ENCODE results near the gene FAM53B.

DNA sequence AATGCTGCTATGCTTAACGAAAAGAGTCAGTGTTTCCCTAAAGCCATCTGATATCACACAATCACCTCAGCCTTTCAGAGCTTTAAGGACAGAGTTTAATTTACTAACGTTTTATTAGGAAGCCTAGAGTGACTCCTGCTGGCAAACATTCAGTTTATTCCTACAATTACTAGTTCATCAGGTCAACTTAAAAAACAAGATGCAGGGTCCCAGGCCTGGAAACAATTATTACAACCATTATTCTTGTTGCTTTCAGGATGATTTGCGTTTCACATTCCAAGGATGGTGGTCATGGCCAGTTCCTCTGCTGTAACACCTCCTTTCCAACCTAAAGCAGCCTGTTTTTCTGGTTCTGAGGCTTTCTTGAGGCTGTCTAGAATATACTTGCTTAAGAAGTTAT is 1.5 kb upstream of the FAM53B start:
- TF ChIP-seq, protein P1, sequence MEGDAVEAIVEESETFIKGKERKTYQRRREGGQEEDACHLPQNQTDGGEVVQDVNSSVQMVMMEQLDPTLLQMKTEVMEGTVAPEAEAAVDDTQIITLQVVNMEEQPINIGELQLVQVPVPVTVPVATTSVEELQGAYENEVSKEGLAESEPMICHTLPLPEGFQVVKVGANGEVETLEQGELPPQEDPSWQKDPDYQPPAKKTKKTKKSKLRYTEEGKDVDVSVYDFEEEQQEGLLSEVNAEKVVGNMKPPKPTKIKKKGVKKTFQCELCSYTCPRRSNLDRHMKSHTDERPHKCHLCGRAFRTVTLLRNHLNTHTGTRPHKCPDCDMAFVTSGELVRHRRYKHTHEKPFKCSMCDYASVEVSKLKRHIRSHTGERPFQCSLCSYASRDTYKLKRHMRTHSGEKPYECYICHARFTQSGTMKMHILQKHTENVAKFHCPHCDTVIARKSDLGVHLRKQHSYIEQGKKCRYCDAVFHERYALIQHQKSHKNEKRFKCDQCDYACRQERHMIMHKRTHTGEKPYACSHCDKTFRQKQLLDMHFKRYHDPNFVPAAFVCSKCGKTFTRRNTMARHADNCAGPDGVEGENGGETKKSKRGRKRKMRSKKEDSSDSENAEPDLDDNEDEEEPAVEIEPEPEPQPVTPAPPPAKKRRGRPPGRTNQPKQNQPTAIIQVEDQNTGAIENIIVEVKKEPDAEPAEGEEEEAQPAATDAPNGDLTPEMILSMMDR (IDR thresholded peaks at IDR 0.05), result peak in 4 of 7 experiments; percentile 10 to 66 (median 54)
- TF ChIP-seq POLR2A (IDR thresholded peaks at IDR 0.05) (no peak), POLR2AphosphoS5 (IDR thresholded peaks at IDR 0.05) (peak in 1 of 3 donors; percentile 12)
